Liver (tissue), 9 donors: Measurements from ENCODE around the gene H2BK1. TPM values are rescaled to one million over a fixed set of nuclear protein-coding genes. Genes with fewer than 3 reads are reported as not detected.
A peak's percentile ranks its signal among the peaks of the same experiment; 100 is the strongest.

Source experiments
- DNase-seq: peaks from one replicate; pipeline ENCODE4 v3.0.0-alpha.2; 2017; ENCODE audit warnings: low spot score
- H3K27ac ChIP-seq, 2 donors: one replicate each; pipeline ENCODE4 v1.7.0; 2013; ENCODE audit warnings: inconsistent platforms in 2 of 2, low read length in 2 of 2, control low read depth in 1 of 2, low read depth in 1 of 2, mild to moderate bottlenecking in 1 of 2
- H3K27me3 ChIP-seq, 4 donors: one replicate each; pipeline versions ENCODE4 v1.6.1 to v1.7.0; 2013; ENCODE audit warnings: low read length in 3 of 4, inconsistent platforms in 1 of 4, mild to moderate bottlenecking in 1 of 4, moderate library complexity in 1 of 4; ENCODE audit not compliant: control insufficient read depth in 4 of 4, insufficient read depth in 4 of 4
- H3K36me3 ChIP-seq, 4 donors: one replicate each; pipeline versions ENCODE4 v1.6.1 to v1.7.0; 2013; ENCODE audit warnings: low read length in 3 of 4, mild to moderate bottlenecking in 3 of 4, low read depth in 1 of 4, moderate library complexity in 1 of 4; ENCODE audit not compliant: control insufficient read depth in 4 of 4, insufficient read depth in 3 of 4
- H3K4me1 ChIP-seq, 4 donors: one replicate each; pipeline versions ENCODE4 v1.6.1 to v1.7.0; 2013; ENCODE audit warnings: low read length in 3 of 4, mild to moderate bottlenecking in 3 of 4, moderate library complexity in 1 of 4; ENCODE audit not compliant: control insufficient read depth in 4 of 4, insufficient read depth in 4 of 4
- H3K4me3 ChIP-seq, 3 donors: one replicate each; pipeline versions ENCODE4 v1.6.1 to v1.7.0; 2013; ENCODE audit warnings: low read length in 3 of 3, control low read depth in 1 of 3, low read depth in 1 of 3, mild to moderate bottlenecking in 1 of 3
- H3K9ac ChIP-seq, 2 donors: one replicate each; pipeline ENCODE4 v1.7.0; 2013; ENCODE audit warnings: low read length in 2 of 2, mild to moderate bottlenecking in 2 of 2, moderate library complexity in 2 of 2, control low read depth in 1 of 2, low read depth in 1 of 2
- H3K9me3 ChIP-seq, 4 donors: one replicate each; pipeline versions ENCODE4 v1.6.1 to v1.7.0; 2013; ENCODE audit warnings: low read length in 3 of 4; ENCODE audit not compliant: control insufficient read depth in 4 of 4
- CTCF ChIP-seq: fragments of 150-350 bp; IDR thresholded peaks from 2 replicates; pipeline ENCODE4 v1.5.1; 2017; ENCODE audit warnings: improper control_type of control experiment, low read depth, low read length; ENCODE audit not compliant: missing input control
- EGR1 ChIP-seq, 2 donors: IDR thresholded peaks; 2 replicates each; pipeline ENCODE4 v1.6.1; 2016 to 2018; ENCODE audit warnings: antibody characterized with exemption in 2 of 2, low read depth in 2 of 2
- FOXA1 ChIP-seq: IDR thresholded peaks from 2 replicates; pipeline ENCODE4 v1.6.1; 2016; ENCODE audit warnings: antibody characterized with exemption
- FOXA2 ChIP-seq: IDR thresholded peaks from 2 replicates; pipeline ENCODE4 v1.6.1; 2016; ENCODE audit warnings: antibody characterized with exemption
- GABPA ChIP-seq, 2 donors: IDR thresholded peaks in 1 of 2; conservative IDR thresholded peaks in 1 of 2; 2 replicates each; pipeline ENCODE4 v1.6.1; 2016; ENCODE audit warnings: antibody characterized with exemption in 2 of 2, mild to moderate bottlenecking in 1 of 2, moderate library complexity in 1 of 2
- HNF4A ChIP-seq, 2 donors: conservative IDR thresholded peaks; 2 replicates each; pipeline ENCODE4 v1.6.1; 2016; ENCODE audit warnings: antibody characterized with exemption in 2 of 2, mild to moderate bottlenecking in 2 of 2
- HNF4G ChIP-seq: IDR thresholded peaks from 2 replicates; pipeline ENCODE4 v1.6.1; 2016; ENCODE audit warnings: antibody characterized with exemption
- JUND ChIP-seq, 2 donors: IDR thresholded peaks; 2 replicates each; pipeline ENCODE4 v1.6.1; 2016; ENCODE audit warnings: antibody characterized with exemption in 2 of 2
- NR2F2 ChIP-seq: IDR thresholded peaks from 2 replicates; pipeline ENCODE4 v1.6.1; 2016; ENCODE audit warnings: antibody characterized with exemption
- RAD21 ChIP-seq, 2 donors: IDR thresholded peaks; 2 replicates each; pipeline ENCODE4 v1.6.1; 2016; ENCODE audit warnings: antibody characterized with exemption in 2 of 2, mild to moderate bottlenecking in 2 of 2
- REST ChIP-seq: IDR thresholded peaks from 2 replicates; pipeline ENCODE4 v1.6.1; 2016; ENCODE audit warnings: antibody characterized with exemption, mild to moderate bottlenecking
- RXRA ChIP-seq, 2 donors: IDR thresholded peaks; 2 replicates each; pipeline ENCODE4 v1.6.1; 2017 to 2018; ENCODE audit warnings: antibody characterized with exemption in 2 of 2, mild to moderate bottlenecking in 1 of 2
- SP1 ChIP-seq: IDR thresholded peaks from 2 replicates; pipeline ENCODE4 v1.6.1; 2018; ENCODE audit warnings: antibody characterized with exemption, mild to moderate bottlenecking
- TAF1 ChIP-seq: conservative IDR thresholded peaks from 2 replicates; pipeline ENCODE4 v1.6.1; 2016; ENCODE audit warnings: antibody characterized with exemption, mild to moderate bottlenecking
- YY1 ChIP-seq: IDR thresholded peaks from 2 replicates; pipeline ENCODE4 v1.6.1; 2016; ENCODE audit warnings: antibody characterized with exemption, mild to moderate bottlenecking
- ZBTB33 ChIP-seq: IDR thresholded peaks from 2 replicates; pipeline ENCODE4 v1.6.1; 2016; ENCODE audit warnings: antibody characterized with exemption
- WGBS: extraction: QIAGEN DNeasy Blood & Tissue Kit; methylation state at CpG from one replicate; pipeline ENCODE4 v1.1.7; 2013; 5-methylcytosine and 5-hydroxymethylcytosine counted together
- polyA plus RNA-seq, 2 donors: library from polyadenylated mRNA; stranded (reverse) in 1 of 2; unstranded in 1 of 2; fragments of 200-250 nt in 1 of 2; fragments of >200 nt in 1 of 2; fragmentation: Nextera tagmentation in 1 of 2; extraction: Ambion mirVana in 1 of 2; gene quantifications; one replicate each; pipeline versions ENCODE4 v1.2.1 to v1.2.3, GENCODE V29; 2013 to 2015
- total RNA-seq, 2 donors: library from RNA; depleted of rRNA; stranded (reverse); fragments of >200 nt; gene quantifications; one replicate each; pipeline ENCODE4 v1.2.3, GENCODE V29; 2014
- TF ChIP-seq, protein P1 (sequence below): IDR thresholded peaks from 2 replicates; pipeline ENCODE4 v1.6.1; 2016; ENCODE audit warnings: antibody characterized with exemption
- donor health status: healthy.
- donor health status: healthy.
- donor health status: healthy.
- donor health status: healthy.
- donor health status: healthy.

H2BK1 gene
- total and polyA plus RNA-seq, 4 donors, result not detected

DNA sequence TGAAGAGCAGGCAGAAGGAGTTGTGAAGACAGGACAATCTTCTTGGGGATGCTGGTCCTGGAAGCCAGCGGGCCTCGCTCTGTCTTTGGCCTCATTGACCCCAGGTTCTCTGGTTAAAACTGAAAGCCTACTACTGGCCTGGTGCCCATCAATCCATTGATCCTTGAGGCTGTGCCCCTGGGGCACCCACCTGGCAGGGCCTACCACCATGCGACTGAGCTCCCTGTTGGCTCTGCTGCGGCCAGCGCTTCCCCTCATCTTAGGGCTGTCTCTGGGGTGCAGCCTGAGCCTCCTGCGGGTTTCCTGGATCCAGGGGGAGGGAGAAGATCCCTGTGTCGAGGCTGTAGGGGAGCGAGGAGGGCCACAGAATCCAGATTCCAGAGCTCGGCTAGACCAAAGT lies 23.5 kb upstream of the H2BK1 start:
- Histone ChIP-seq H3K27ac (no peak overlapping the region), H3K9ac (no peak overlapping the region), H3K9me3 (no peaks in the 10 kb centered on the region), H3K4me1 (peaks cover 0 to 23% (median 18%) of the 10 kb centered on the region in 4 donors), H3K4me3 (peak overlapping the region in 2 of 3 donors; percentile 83 to 93), H3K36me3 (peaks cover 2 to 25% (median 10%) of the 10 kb centered on the region in 4 donors), H3K27me3 (no peaks in the 10 kb centered on the region)
- DNase-seq, result no peak
- 86% methylated on average over 9 of the region's 9 CpGs for WGBS
- TF ChIP-seq TAF1 (no peak), REST (no peak), RAD21 (IDR thresholded peaks at IDR 0.05) (no peak), FOXA2 (no peak), EGR1 (IDR thresholded peaks at IDR 0.05; ENCODE audit: low read depth in 2 of 2) (no peak), NR2F2 (no peak), YY1 (no peak), RXRA (IDR thresholded peaks at IDR 0.05) (no peak)
- TF ChIP-seq, protein P1, sequence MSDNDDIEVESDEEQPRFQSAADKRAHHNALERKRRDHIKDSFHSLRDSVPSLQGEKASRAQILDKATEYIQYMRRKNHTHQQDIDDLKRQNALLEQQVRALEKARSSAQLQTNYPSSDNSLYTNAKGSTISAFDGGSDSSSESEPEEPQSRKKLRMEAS, result no peak

DNA sequence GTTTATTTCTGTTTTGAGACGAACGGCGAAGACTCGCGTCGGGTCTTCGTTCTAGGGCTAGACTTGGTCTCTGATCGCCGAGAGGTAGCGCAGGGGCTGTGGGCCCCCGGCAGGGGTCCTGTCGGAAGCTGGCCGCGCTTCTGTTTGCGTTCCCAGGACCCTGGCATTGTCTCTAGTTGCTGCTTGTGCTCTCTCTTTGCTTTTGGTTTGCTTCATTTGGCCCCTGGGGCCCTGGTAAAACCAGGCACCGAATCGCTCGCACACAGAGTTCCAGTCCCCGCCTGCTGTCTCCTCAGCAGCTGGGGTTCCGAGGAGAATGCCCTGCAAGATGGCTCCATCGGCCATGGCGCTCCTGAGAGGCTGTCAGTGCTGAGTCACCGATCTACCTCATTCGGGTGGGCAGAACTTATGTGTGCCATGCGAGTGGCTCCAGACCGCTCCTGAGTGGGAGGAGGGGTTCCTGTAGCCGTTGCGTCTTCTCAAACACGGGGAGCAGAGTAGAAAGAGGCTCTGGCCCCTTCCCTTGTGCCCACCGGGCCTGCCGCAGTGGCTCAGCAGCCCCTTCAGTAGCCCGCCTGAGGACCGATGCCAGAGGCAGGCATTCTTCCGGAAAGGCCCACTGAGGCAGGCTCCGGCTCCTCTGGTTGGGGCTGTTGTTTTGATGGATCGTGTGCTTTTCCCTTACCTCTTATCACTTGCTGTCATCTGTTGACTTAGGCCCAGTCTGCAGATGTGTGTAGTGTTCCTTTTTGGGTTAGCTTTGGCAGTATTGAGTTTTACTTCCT lies 22.8 kb upstream of the H2BK1 start:
- Histone ChIP-seq H3K27ac (peak overlapping the region; percentile 15 to 58), H3K27me3 (no peaks in the 10 kb centered on the region), H3K9ac (peak overlapping the region; percentile 55 to 93), H3K4me1 (peaks cover 0 to 24% (median 20%) of the 10 kb centered on the region in 4 donors), H3K4me3 (peak overlapping the region; percentile 83 to 93 (median 84)), H3K9me3 (no peaks in the 10 kb centered on the region), H3K36me3 (peaks cover 2 to 25% (median 10%) of the 10 kb centered on the region in 4 donors)
- TF ChIP-seq SP1 (no peak), YY1 (peak; percentile 59)
- 8% methylated on average over 36 of the region's 36 CpGs for WGBS
- peak; percentile 70 for DNase-seq

DNA sequence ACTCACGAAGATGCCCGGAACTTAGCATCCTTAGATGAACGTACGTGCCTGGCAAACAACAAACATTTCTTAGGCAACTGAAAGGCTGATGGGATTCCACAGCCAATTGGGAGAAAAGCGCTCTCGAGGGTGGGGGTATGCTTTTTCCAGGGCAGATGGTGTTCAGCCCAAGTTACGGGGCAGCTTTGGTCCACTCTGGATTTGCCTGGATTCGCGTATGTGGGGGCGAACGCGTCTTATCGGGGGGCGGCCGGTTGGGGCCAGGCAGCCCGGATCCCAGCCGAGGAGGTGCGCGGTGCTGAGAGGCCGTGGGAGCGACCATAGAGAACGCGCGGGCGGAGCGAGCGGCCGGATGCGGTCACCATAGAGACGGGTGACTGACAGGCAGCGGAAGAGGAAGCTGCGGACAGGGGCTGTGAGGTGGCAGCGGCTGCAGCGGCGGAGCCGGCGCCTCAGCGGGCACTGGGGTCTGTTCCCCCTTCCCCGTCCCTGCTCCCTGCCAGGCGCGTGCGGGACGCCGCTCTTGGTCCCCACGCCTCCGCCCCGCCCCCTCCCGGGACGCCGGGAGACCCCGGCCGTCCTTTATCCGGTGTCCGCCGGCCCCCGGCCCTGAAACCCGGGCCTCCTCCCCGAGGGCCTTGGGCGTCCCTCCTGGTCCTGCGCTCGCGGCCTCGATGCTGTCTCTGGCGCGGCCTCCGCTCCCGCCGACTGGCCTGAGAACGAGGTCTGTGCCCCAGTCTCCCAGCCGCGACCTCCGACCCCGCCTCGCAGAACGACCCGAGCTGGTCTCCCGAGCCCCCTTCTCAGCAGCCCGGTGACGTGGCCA lies 22.0 kb upstream of the H2BK1 start, which contains the start of gene CHPF2:
Gene CHPF2 (plus strand): TSS at position 393 of the 826 bp plus-strand sequence. CDS start 1,529 bp downstream, outside the sequence.
- Histone ChIP-seq H3K27ac (peak within 1 kb of the TSS; percentile 54 to 58), H3K36me3 (peaks cover 0 to 18% (median 6%) of the 10 kb centered on the region in 4 donors), H3K27me3 (no peaks in the 10 kb centered on the region), H3K4me3 (peak within 1 kb of the TSS; percentile 83 to 93 (median 84)), H3K9ac (peak within 1 kb of the TSS; percentile 63 to 93), H3K4me1 (peaks cover 0 to 31% (median 25%) of the 10 kb centered on the region in 4 donors), H3K9me3 (no peaks in the 10 kb centered on the region)
- under 1% methylated on average over 79 of the region's 79 CpGs for WGBS
- peak; percentile 92 for DNase-seq
- TF ChIP-seq ZBTB33 (no peak), NR2F2 (no peak), SP1 (no peak), GABPA (IDR thresholded peaks at IDR 0.05 in 1 of 2, conservative IDR thresholded peaks at IDR 0.05 in 1 of 2) (peak in 1 of 2 donors; percentile 83), HNF4A (conservative IDR thresholded peaks at IDR 0.05) (no peak), HNF4G (no peak), CTCF (no peak), FOXA1 (no peak), JUND (IDR thresholded peaks at IDR 0.05) (no peak), YY1 (peak; percentile 31), RAD21 (IDR thresholded peaks at IDR 0.05) (no peak), FOXA2 (no peak)
- TF ChIP-seq, protein P1, result no peak
